ENCODE data around the gene PTPRS.
"Not testable (repeated sequence)": the region's sequence is repeated elsewhere in the genome, so short reads cannot be mapped to it uniquely, and the experiment has no call there.

The PTPRS gene

DNA sequence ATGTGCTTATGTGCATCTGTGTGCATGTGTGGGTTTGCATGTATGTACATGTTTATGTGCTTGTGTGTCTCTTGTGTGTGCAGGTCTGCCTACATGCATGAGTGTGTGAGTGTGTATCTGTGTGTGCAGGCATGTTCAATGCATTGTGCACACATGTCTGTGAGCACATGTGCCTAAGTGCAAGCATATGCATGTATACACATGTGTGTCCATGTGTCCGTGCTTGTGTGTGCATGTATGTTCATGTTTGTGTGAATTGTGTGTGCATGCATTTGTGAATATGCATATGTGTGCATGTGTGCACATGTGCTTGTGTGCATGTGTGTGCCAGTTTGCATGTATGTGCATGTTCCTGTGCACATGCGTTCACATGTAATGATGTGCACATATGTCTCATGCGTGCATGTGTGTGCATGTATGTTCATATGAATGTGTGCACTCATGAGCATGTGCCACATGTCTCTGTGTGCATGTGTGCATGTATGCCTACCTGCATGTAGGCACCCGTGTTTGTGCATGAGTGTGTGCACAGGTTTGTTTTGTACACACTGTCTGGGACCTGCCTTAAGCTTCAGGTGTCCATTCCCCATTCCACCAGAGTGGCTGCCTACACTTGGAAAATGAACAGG lies 32.1 kb upstream of the PTPRS start:
- no peak for TF ChIP-seq ZNF274 (IDR thresholded peaks at IDR 0.05; ENCODE audit: low read depth, low read length)
- TF ChIP-seq SUZ12 (IDR thresholded peaks at IDR 0.05; ENCODE audit: extremely low read depth, insufficient read depth, insufficient read length), result no peak
- TF ChIP-seq YY1 (IDR thresholded peaks at IDR 0.05; ENCODE audit: insufficient read depth, insufficient read length), result no peak
- no peak overlapping the region for H3K4me3 ChIP-seq (ENCODE audit: insufficient read length, low read depth)

DNA sequence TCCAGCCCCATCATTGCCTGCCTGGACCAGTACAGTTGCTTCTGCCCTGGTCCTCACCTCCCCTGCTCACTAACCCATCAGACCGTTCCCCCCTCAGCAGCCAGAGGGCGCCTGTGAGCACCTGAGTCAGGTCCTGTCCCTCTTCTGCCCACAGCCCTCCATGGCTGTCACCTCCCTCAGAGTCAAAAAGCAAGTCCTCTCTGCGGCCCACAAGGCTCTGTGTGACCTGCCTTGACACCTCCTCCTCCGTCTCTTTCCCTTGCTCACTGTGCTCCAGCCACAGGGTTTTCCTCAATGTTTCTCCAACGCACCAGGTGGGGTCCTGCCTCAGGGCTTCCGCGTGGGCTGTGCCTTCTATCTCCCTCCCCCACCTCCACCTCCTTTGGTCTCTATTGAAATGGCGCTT lies 29.4 kb upstream of the PTPRS start:
- Histone ChIP-seq H3K36me3 (ENCODE audit: insufficient read depth, insufficient read length, low read length) (no peaks in the 10 kb centered on the region), H3K9me3 (ENCODE audit: insufficient read depth, low read length) (no peaks in the 10 kb centered on the region), H3K9ac (ENCODE audit: insufficient read length, low read depth) (no peak overlapping the region), H3K27me3 (ENCODE audit: insufficient read depth, insufficient read length) (peaks cover 19% of the 10 kb centered on the region), H3K4me3 (ENCODE audit: insufficient read length, low read depth) (no peak overlapping the region), H3K4me1 (ENCODE audit: insufficient read depth, insufficient read length) (no peaks in the 10 kb centered on the region)
- TF ChIP-seq SUZ12 (IDR thresholded peaks at IDR 0.05; ENCODE audit: extremely low read depth, insufficient read depth, insufficient read length) (no peak), ZNF274 (IDR thresholded peaks at IDR 0.05; ENCODE audit: low read depth, low read length) (no peak), YY1 (IDR thresholded peaks at IDR 0.05; ENCODE audit: insufficient read depth, insufficient read length) (no peak)
- DNase-seq (ENCODE audit: low read depth, low spot score), result no peak

More for the DNA sequence above, 32.1 kb upstream of the PTPRS start:
- Histone ChIP-seq H3K4me1 (ENCODE audit: insufficient read depth, insufficient read length) (no peaks in the 10 kb centered on the region), H3K27me3 (ENCODE audit: insufficient read depth, insufficient read length) (peaks cover 21% of the 10 kb centered on the region), H3K9me3 (ENCODE audit: insufficient read depth, low read length) (no peaks in the 10 kb centered on the region), H3K36me3 (ENCODE audit: insufficient read depth, insufficient read length, low read length) (no peaks in the 10 kb centered on the region), H3K9ac (ENCODE audit: insufficient read length, low read depth) (no peak overlapping the region)
- no peak for DNase-seq (ENCODE audit: low read depth, low spot score)

GRCh38 chr19:5369304-5369703 lies 28.7 kb upstream of the PTPRS start:
- peaks cover 12% of the 10 kb centered on the region for H3K27me3 ChIP-seq (ENCODE audit: insufficient read depth, insufficient read length)
- TF ChIP-seq YY1 (IDR thresholded peaks at IDR 0.05; ENCODE audit: insufficient read depth, insufficient read length), result no peak
- no peak for TF ChIP-seq SUZ12 (IDR thresholded peaks at IDR 0.05; ENCODE audit: extremely low read depth, insufficient read depth, insufficient read length)
- TF ChIP-seq ZNF274 (IDR thresholded peaks at IDR 0.05; ENCODE audit: low read depth, low read length), result no peak
- no peak for DNase-seq (ENCODE audit: low read depth, low spot score)

GRCh38 chr19:5367530-5368133 lies 27.0 kb upstream of the PTPRS start:
- Histone ChIP-seq H3K9ac (ENCODE audit: insufficient read length, low read depth) (no peak overlapping the region), H3K9me3 (ENCODE audit: insufficient read depth, low read length) (no peaks in the 10 kb centered on the region), H3K4me3 (ENCODE audit: insufficient read length, low read depth) (no peak overlapping the region), H3K27me3 (ENCODE audit: insufficient read depth, insufficient read length) (peaks cover 2% of the 10 kb centered on the region), H3K36me3 (ENCODE audit: insufficient read depth, insufficient read length, low read length) (no peaks in the 10 kb centered on the region), H3K4me1 (ENCODE audit: insufficient read depth, insufficient read length) (no peaks in the 10 kb centered on the region)
- DNase-seq (ENCODE audit: low read depth, low spot score), result no peak
- TF ChIP-seq ZNF274 (IDR thresholded peaks at IDR 0.05; ENCODE audit: low read depth, low read length) (no peak), YY1 (IDR thresholded peaks at IDR 0.05; ENCODE audit: insufficient read depth, insufficient read length) (no peak), SUZ12 (IDR thresholded peaks at IDR 0.05; ENCODE audit: extremely low read depth, insufficient read depth, insufficient read length) (no peak)

More at GRCh38 chr19:5369304-5369703, 28.7 kb upstream of the PTPRS start:
- Histone ChIP-seq H3K9ac (ENCODE audit: insufficient read length, low read depth) (no peak overlapping the region), H3K36me3 (ENCODE audit: insufficient read depth, insufficient read length, low read length) (no peaks in the 10 kb centered on the region), H3K4me1 (ENCODE audit: insufficient read depth, insufficient read length) (no peaks in the 10 kb centered on the region), H3K4me3 (ENCODE audit: insufficient read length, low read depth) (no peak overlapping the region), H3K9me3 (ENCODE audit: insufficient read depth, low read length) (no peaks in the 10 kb centered on the region)

GRCh38 chr19:5365905-5366304 lies 25.3 kb upstream of the PTPRS start:
- Histone ChIP-seq H3K36me3 (ENCODE audit: insufficient read depth, insufficient read length, low read length) (no peaks in the 10 kb centered on the region), H3K9ac (ENCODE audit: insufficient read length, low read depth) (no peak overlapping the region), H3K4me3 (ENCODE audit: insufficient read length, low read depth) (no peak overlapping the region), H3K9me3 (ENCODE audit: insufficient read depth, low read length) (no peaks in the 10 kb centered on the region), H3K4me1 (ENCODE audit: insufficient read depth, insufficient read length) (no peaks in the 10 kb centered on the region), H3K27me3 (ENCODE audit: insufficient read depth, insufficient read length) (peaks cover 2% of the 10 kb centered on the region)
- TF ChIP-seq YY1 (IDR thresholded peaks at IDR 0.05; ENCODE audit: insufficient read depth, insufficient read length), result no peak
- no peak for TF ChIP-seq SUZ12 (IDR thresholded peaks at IDR 0.05; ENCODE audit: extremely low read depth, insufficient read depth, insufficient read length)
- no peak for TF ChIP-seq ZNF274 (IDR thresholded peaks at IDR 0.05; ENCODE audit: low read depth, low read length)
- DNase-seq (ENCODE audit: low read depth, low spot score), result no peak

DNA sequence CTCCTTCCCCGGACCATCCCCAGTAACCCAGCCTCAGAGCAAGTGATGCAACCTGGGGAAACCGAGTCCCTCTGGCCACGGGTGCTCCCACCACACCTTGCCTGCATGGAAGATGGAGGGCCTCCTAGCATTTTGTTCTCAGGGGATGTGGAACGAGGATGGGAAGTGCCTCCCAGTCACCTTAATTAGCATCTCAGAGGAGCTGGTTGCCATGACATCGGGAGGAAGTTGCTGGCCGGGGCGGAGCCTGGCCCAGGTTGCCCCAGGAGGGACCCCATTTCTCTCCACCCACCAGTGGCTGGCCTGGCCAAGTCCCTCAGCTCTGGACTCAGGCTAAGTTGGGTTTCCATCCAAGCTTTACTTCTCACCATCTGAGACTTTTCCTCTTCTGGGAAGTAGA lies 24.1 kb upstream of the PTPRS start:
- Histone ChIP-seq H3K4me1 (ENCODE audit: insufficient read depth, insufficient read length) (no peaks in the 10 kb centered on the region), H3K9ac (ENCODE audit: insufficient read length, low read depth) (no peak overlapping the region), H3K9me3 (ENCODE audit: insufficient read depth, low read length) (no peaks in the 10 kb centered on the region), H3K4me3 (ENCODE audit: insufficient read length, low read depth) (no peak overlapping the region), H3K27me3 (ENCODE audit: insufficient read depth, insufficient read length) (peaks cover 2% of the 10 kb centered on the region), H3K36me3 (ENCODE audit: insufficient read depth, insufficient read length, low read length) (no peaks in the 10 kb centered on the region)
- TF ChIP-seq SUZ12 (IDR thresholded peaks at IDR 0.05; ENCODE audit: extremely low read depth, insufficient read depth, insufficient read length), result no peak
- TF ChIP-seq ZNF274 (IDR thresholded peaks at IDR 0.05; ENCODE audit: low read depth, low read length), result no peak
- no peak for TF ChIP-seq YY1 (IDR thresholded peaks at IDR 0.05; ENCODE audit: insufficient read depth, insufficient read length)
- DNase-seq (ENCODE audit: low read depth, low spot score), result no peak

DNA sequence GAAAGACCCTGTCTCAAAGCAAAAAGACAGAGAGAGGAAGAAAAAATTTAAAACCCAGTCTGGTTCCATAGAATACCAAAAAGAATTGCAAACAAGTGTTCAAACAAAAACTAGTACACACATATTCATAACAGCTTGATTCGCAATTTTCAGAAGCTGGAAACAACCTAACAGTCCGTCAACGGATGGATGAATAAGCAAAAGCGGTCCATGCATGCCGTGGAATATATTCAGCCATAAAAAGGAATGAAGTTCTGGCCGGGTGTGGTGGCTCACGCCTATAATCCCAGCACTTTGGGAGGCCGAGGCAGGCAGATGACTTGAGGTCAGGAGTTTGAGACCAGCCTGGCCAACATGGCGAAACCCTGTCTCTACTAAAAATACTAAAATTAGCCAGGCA lies 21.2 kb upstream of the PTPRS start:
- not testable (repeated sequence) for H3K36me3 ChIP-seq (ENCODE audit: insufficient read depth, insufficient read length, low read length); H3K27me3 ChIP-seq (ENCODE audit: insufficient read depth, insufficient read length); DNase-seq (ENCODE audit: low read depth, low spot score); H3K9me3 ChIP-seq (ENCODE audit: insufficient read depth, low read length); H3K4me3 ChIP-seq (ENCODE audit: insufficient read length, low read depth); H3K9ac ChIP-seq (ENCODE audit: insufficient read length, low read depth); H3K4me1 ChIP-seq (ENCODE audit: insufficient read depth, insufficient read length)
